NCI-H510A treated with DMSO at 0.1 percent for 48 hours (cell line): ENCODE measurements around the gene IL4I1.
A peak's percentile ranks its signal among the peaks of the same experiment; 100 is the strongest.

Experiments used
- DNase-seq: peaks from one replicate; lab custom pipeline; 2025; lab: John Stamatoyannopoulos, UW

The IL4I1 gene

DNA sequence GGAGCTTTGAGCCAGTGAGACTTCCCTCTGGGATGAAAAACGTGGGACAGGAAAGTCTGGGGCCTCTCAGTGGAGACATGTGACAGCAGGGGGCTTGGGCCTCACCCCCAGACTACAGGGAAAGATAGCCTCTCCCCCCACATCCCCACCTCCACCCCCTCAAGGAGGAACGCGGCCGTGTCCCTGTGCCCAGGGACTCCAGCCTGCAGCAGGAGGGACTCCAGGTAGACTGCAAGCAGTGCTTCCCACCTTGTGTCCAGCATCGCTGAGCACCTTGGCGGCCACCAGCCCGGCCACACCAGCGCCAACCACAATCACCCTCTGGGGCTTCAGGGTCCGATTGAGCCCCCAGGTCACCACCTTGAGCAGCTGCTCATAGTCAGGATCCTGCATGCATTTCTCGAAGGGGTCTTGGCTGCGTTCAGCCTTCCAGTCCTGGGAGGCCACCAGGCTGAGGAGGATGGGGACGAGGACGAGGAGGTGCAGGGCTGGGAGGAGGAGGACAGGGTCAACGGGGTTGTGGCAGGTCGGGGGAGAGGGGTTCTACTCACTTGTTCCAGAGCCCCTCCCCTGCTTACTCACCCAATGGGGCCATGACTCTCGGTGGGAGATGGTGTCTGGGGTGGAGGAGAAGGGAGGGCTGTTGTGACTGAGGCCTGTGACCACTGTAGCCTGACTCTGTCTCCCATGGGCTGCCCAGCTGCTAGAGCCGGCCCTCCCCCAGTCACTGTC is 955 bp downstream of the IL4I1 start:
- DNase-seq: no peak

DNA sequence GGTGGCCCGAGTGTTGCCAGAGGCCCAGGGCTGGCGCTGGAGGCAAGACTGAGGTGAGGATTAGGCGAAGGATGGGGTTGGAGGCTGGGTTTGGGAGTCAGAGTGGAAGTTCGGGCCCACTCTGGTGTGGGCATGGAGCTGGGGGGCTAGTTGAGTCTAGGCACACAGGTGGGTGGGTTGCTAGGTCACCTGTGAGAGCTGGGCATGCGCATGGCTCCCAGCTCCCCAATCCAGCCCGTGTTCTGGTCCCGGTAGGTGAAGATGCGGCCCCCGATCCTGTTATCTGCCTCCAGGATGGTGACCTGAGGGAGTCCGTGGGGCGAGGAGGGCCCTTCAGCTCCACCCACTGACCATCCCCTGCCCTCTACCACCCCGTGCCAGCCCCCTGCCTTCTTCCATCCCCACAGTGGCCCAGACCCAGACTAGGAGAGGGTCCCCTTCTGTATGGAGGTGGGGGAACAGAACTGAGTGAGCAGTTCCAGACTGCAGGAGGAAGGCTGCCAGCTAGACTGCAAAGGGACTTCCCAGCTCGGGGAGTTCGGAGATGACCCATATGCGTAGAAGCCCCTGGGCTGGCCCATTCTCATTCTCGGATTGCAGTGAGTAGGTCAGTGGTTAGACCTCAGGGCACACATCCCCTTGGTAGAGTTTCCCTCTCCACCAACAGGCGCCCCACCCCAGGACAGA is 1.7 kb downstream of the IL4I1 start:
- DNase-seq: no peak

DNA sequence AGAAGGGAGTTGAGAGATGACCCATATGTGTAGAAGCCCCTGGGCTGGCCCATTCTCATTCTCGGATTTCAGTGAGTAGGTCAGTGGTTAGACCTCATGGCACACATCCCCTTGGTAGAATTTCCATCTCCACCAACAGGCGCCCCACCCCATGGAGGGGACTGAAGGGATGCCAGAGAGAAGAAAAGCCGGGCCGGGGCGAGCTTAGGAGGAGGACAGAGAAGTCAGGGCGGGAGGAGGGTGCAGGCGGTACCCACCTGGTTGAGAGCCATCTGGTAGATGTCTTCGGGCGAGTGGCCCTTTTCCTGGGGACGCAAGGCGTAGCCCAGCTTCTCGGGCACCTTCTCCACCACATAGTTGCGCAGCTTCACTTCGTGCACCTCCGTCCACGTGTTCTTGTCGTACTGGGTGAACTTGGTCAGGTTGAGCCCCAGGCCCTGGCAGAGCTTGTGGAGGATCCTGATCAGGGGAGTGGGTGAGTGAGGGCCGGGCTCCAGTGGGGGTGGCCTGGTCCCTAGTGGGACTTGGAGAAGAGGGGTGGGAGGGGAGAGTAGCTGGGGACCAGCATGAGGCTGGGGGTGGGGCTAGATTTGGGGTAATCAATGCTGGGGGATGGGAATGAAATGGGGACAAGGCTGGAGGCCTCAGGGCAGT is 2.5 kb downstream of the IL4I1 start:
- no peak for DNase-seq

GRCh38 chr19:49892716-49893115 is 4.0 kb downstream of the IL4I1 start:
- DNase-seq: no peak

GRCh38 chr19:49891393-49891792 is 5.3 kb downstream of the IL4I1 start:
- no peak for DNase-seq

DNA sequence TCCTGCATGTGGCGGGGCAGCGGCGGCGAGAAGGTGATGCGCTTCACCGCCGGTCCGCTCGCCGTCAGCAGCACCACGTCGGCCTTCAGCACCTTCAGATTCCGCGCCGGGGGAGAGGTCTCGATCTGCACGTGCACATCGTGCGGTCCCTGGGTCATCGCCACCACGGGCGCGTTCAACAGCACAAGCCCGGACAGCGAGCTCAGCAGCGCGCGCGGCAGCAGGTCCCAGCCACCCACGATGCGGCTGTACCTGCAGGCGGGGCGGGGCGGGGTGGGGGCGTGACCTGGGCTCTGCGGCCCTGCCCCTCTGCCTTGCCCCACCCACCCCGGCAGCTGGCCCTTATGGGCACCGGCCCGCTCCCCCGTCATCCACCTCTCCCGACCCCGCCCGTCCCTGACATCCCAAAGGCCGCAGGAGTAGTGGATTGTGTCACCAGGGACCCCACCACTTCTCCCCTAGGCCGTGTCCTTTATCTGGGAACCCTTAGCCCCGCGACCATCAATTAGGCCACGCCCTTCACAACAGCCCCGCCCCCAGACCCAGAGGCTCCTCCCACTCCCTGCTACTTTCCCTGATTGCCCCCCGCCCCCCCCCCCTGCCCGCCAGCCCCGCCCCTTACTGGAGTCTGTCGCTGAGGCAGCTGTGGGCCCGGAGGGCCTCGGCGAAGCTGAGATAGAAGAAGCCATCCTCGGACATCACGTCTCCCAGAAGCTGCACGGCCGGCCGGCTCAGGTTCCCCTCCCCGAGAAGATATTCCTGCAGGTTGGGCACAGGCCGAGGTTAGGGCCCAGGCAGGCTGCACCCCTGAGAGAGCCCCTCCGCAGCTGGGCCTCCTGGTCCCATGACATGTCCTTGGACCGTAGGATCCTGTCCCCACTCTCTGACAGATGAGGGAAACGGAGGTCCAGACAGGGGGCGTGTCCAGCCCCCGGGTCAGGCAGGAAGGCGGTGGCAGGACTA is 6.1 kb downstream of the IL4I1 start:
- no peak for DNase-seq

DNA sequence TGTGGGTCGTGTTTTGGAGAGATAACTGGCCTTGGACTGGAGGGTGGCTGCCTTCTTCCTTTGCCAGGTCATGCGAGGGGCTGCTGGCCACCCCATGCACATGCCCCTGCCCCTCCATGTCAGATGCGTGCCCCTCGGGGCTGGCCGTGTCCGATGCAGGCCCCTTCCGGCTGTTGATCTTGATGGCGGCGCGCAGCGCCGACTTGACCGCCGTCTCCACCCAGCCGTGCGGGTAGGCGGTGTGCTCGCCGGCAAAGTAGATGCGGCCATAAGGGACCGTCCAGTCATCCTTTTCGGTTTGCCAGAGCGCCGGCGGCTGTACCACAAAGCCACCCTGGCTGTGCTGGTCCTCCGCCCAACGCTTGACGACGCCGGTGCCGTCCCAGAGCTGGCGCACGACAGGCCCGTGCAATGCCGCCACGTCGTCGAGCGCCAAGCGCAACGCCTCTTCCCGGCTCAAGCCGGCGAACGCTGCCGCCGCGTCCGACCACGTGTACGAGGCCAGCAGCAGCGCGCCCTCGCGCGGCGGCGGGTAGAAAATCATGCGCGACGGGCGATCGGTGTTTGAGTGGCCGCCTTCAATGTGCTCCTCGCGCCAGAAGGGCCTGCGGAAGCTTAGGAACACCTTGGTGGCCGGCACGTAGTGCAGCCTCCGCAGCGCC is 6.9 kb downstream of the IL4I1 start:
- no peak for DNase-seq

GRCh38 chr19:49889038-49889686 is 7.5 kb downstream of the IL4I1 start:
- no peak for DNase-seq

GRCh38 chr19:49888510-49888824 is 8.2 kb downstream of the IL4I1 start:
- peak; percentile 19 for DNase-seq

- peak; percentile 62 for DNase-seq
These were observed 8.8 kb downstream of the IL4I1 start for GRCh38 chr19:49887665-49888509.

DNA sequence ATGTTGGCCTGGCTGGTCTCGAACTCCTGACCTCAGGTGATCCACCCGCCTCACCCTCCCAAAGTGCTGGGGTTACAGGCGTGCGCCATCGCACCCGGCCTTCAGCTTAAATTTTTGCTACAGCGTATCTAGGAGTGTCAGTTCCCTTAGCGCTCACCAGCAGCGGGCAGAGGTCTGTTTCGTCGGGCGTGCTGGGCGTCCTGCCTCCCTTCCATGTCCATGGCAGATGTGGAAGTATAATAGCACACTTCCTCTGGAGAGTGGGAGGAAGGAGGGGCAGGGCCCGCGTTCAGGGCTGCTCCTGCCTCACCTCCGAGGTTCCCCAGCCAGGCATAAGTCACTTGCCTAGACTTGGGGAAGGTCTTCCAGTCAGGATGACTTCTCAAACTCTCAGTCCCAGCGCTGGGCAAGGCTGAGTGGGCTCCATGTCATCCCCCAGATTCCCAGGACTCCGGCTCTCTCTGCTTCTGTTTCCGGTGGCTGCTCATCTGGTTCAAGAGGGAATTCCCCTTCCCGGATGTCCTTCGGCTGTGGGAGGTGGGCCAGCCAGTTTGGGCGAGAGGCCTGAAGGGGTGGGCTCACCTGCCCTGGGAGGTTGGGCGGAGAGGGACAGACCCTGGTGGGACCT is 9.5 kb downstream of the IL4I1 start:
- DNase-seq: peak; percentile 44

- DNase-seq: no peak
These were observed 11.9 kb downstream of the IL4I1 start for GRCh38 chr19:49884760-49885159.

DNA sequence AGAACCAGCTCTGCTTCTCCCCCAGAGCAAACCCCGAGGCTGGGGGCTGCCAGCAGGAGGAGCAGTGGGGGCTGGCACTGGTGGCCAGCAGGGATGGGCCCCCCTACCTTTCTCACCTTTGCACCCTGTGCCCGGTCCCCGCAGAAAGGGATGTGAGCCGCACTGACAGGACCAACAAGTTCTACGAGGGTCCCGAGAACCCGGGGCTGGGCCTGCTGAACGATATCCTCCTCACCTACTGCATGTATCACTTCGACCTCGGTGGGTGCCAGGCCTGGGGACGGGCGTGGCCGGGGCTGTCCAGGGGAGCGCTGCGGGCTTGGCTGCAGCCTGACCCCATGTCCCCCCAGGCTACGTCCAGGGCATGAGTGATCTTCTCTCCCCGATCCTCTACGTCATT is 12.6 kb downstream of the IL4I1 start:
- DNase-seq: no peak

DNA sequence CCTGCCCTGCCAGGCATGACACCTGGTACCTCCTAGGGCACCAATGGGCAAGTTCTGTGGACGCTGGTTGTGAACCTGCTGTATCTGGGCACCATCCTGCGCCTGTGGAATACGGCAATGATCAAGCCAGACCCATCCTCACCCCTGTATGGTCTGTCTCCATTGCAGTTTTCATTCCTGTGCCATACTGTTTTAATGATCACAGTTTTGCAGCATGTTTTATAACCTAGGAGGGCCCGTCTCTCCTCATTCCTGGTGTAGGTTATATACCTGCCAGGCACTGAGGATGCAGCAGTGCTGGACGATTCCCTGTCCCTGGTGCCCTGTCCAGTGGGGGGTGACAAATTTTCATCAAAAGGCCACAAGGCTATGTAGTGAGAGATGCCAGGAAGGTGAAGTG is 13.6 kb downstream of the IL4I1 start:
- DNase-seq: no peak

DNA sequence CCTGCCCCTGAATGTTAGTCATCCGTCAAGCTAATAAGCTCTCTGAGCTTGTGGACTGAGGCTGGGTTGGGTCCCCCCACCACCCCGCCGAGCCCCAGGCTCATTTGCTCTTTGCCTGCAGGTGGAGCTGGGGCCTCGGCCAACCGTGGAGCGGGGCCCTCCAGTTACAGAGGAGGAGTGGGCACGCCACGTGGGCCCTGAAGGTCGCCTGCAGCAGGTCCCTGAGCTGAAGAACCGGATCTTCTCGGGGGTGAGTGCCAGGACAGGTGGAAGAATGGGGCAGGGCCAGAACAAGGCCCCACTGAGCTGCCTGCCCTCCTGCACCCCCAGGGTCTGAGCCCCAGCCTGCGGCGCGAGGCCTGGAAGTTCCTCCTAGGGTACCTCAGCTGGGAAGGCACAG is 14.0 kb downstream of the IL4I1 start:
- DNase-seq: no peak

- DNase-seq: no peak
These were observed 14.9 kb downstream of the IL4I1 start for GRCh38 chr19:49881672-49882394.

GRCh38 chr19:49881186-49881585 is 15.5 kb downstream of the IL4I1 start:
- DNase-seq: no peak

GRCh38 chr19:49880162-49880869 is 16.4 kb downstream of the IL4I1 start:
- no peak for DNase-seq
